ENCODE measurements around the gene CENPL. TPM values are rescaled to one million over a fixed set of nuclear protein-coding genes. Genes with fewer than 3 reads are reported as not detected.

The CENPL gene
- total RNA-seq, 1 experiment from 2014 or later, result 30.3 TPM

DNA sequence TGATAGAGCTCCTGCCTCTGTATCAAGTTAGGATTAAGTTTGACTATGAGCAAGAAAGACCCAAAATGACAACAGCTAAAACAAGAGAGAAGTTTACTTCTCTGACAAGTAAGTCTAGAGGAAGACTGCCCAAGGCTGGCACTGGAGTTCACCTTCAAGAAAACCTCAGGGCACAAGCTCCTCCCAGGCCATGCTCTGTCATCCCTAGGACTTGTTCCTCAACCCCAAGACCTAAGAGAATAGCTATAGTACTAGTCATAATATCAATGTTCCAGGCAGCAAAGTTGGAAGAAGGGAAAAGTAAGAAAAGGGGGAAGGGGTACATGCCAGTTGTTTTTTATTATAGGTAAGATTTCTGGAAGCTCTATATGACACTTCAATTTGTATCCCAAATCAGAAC is 26.6 kb downstream of the CENPL start:
- Mint-ChIP-seq H3K4me1 (ENCODE audit: low read depth, unreplicated experiment) (no peaks in the 10 kb centered on the region), H3K27ac (ENCODE audit: unreplicated experiment) (no peak overlapping the region), H3K4me3 (ENCODE audit: low read depth, unreplicated experiment) (no peak overlapping the region), H3K36me3 (ENCODE audit: insufficient read depth, unreplicated experiment) (peaks cover 14% of the 10 kb centered on the region), H3K27me3 (ENCODE audit: unreplicated experiment) (no peaks in the 10 kb centered on the region), H3K9me3 (ENCODE audit: low read depth, unreplicated experiment) (no peaks in the 10 kb centered on the region)
- intact Hi-C loops (cut with micrococcal nuclease; ENCODE audit: unreplicated experiment), result no loop called here
- BruUV-seq (replicated peaks), result no TSS peak
- CTCF ChIA-PET, result no interaction called here
- no peak for DNase-seq
- TF ChIP-seq, protein P1, sequence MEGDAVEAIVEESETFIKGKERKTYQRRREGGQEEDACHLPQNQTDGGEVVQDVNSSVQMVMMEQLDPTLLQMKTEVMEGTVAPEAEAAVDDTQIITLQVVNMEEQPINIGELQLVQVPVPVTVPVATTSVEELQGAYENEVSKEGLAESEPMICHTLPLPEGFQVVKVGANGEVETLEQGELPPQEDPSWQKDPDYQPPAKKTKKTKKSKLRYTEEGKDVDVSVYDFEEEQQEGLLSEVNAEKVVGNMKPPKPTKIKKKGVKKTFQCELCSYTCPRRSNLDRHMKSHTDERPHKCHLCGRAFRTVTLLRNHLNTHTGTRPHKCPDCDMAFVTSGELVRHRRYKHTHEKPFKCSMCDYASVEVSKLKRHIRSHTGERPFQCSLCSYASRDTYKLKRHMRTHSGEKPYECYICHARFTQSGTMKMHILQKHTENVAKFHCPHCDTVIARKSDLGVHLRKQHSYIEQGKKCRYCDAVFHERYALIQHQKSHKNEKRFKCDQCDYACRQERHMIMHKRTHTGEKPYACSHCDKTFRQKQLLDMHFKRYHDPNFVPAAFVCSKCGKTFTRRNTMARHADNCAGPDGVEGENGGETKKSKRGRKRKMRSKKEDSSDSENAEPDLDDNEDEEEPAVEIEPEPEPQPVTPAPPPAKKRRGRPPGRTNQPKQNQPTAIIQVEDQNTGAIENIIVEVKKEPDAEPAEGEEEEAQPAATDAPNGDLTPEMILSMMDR (IDR thresholded peaks at IDR 0.05; ENCODE audit: unreplicated experiment), result no peak

DNA sequence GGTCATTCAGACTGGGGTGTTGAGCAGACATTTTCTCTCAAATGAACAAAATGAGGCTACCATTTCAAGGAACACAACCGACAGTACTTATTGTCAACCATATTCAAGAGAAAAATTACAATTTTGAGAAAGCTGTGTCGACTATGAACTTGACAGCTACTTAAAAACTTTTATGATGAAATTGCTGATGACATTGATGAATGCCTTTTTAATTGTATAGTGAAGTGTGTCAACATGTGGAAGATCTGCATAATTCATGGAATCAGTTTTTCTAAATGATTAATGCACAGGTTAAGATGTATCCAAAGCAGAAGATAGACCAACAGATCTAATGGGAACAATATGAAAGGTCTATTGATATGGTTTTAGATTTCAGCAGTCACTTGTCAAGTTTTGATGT is 34.8 kb downstream of the CENPL start:
- no peak for DNase-seq
- Mint-ChIP-seq H3K4me1 (ENCODE audit: low read depth, unreplicated experiment) (no peaks in the 10 kb centered on the region), H3K9me3 (ENCODE audit: low read depth, unreplicated experiment) (no peaks in the 10 kb centered on the region), H3K4me3 (ENCODE audit: low read depth, unreplicated experiment) (no peak overlapping the region), H3K27me3 (ENCODE audit: unreplicated experiment) (no peaks in the 10 kb centered on the region), H3K27ac (ENCODE audit: unreplicated experiment) (no peak overlapping the region), H3K36me3 (ENCODE audit: insufficient read depth, unreplicated experiment) (peaks cover 10% of the 10 kb centered on the region)
- no TSS peak for BruUV-seq (replicated peaks)
- CTCF ChIA-PET, result interaction anchor here (0.6 kb wide), 1 partner anchor 63 kb away, joined by 5 read pairs; no protein-coding TSS in a partner anchor
- TF ChIP-seq, protein P1 (IDR thresholded peaks at IDR 0.05; ENCODE audit: unreplicated experiment), result no peak
- intact Hi-C loops (cut with micrococcal nuclease; ENCODE audit: unreplicated experiment), result no loop called here

DNA sequence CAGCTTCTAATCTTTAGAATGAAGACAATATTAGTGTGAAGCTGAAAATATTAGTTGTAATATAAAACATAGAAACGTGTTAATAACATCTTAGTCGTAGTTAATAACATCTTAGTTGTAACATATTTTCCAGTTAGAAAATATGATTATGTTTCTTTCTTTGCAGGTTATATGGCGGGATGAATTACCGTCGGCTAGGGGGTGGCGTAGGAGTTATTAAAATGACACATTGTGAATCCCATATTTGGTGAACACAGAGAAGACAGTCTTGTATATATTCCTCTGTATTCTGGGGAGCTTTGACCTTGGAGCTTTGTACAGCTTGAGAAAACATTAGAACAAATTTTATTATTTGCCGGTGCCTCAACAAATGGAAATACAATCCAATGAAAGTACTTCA is 39.7 kb downstream of the CENPL start:
- Mint-ChIP-seq H3K4me3 (ENCODE audit: low read depth, unreplicated experiment) (no peak overlapping the region), H3K36me3 (ENCODE audit: insufficient read depth, unreplicated experiment) (peaks cover 15% of the 10 kb centered on the region), H3K4me1 (ENCODE audit: low read depth, unreplicated experiment) (no peaks in the 10 kb centered on the region), H3K27me3 (ENCODE audit: unreplicated experiment) (no peaks in the 10 kb centered on the region), H3K9me3 (ENCODE audit: low read depth, unreplicated experiment) (no peaks in the 10 kb centered on the region), H3K27ac (ENCODE audit: unreplicated experiment) (no peak overlapping the region)
- intact Hi-C loops (cut with micrococcal nuclease; ENCODE audit: unreplicated experiment), result no loop called here
- TF ChIP-seq, protein P1 (IDR thresholded peaks at IDR 0.05; ENCODE audit: unreplicated experiment), result no peak
- BruUV-seq (replicated peaks), result no TSS peak
- CTCF ChIA-PET, result no interaction called here
- no peak for DNase-seq

DNA sequence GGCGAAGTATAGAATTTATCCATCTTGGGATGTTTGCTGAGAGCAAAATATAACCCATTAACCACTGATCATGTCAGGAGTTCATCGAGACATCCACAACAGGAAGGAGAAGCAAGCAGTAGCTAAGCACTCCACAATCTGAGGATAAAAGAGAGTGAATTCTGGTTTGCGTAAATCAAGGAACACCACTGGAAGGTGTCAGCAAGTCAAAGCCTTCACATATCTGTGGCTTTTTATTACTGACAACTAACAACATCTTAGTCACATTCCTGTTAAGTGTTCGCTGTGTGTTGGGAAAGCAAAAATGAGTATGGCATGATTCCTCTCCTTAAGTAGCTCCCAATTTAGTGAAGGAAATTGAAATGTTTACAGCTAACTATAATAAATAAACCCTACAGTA is 44.7 kb downstream of the CENPL start:
- no TSS peak for BruUV-seq (replicated peaks)

More for the DNA sequence above, 44.7 kb downstream of the CENPL start:
- peaks cover 11% of the 10 kb centered on the region for H3K36me3 Mint-ChIP-seq (ENCODE audit: insufficient read depth, unreplicated experiment)
- H3K4me3 Mint-ChIP-seq (ENCODE audit: low read depth, unreplicated experiment), result no peak overlapping the region
- H3K27me3 Mint-ChIP-seq (ENCODE audit: unreplicated experiment), result no peaks in the 10 kb centered on the region
- CTCF ChIA-PET, result interaction anchor here (0.6 kb wide), 1 partner anchor 383 kb away, joined by 3 read pairs; no protein-coding TSS in a partner anchor
- intact Hi-C loops (cut with micrococcal nuclease; ENCODE audit: unreplicated experiment), result no loop called here
- no peak overlapping the region for H3K27ac Mint-ChIP-seq (ENCODE audit: unreplicated experiment)
- TF ChIP-seq, protein P1 (IDR thresholded peaks at IDR 0.05; ENCODE audit: unreplicated experiment), result no peak
- no peak for DNase-seq
- peaks cover 3% of the 10 kb centered on the region for H3K9me3 Mint-ChIP-seq (ENCODE audit: low read depth, unreplicated experiment)
- H3K4me1 Mint-ChIP-seq (ENCODE audit: low read depth, unreplicated experiment), result no peaks in the 10 kb centered on the region

All from Calu3 (cell line).